Body of pancreas (tissue), 4 donors: ENCODE results near the gene PRUNE2. TPM values are rescaled to one million over a fixed set of nuclear protein-coding genes. Genes with fewer than 3 reads are reported as not detected.

ENCODE experiments used
- ATAC-seq: fragments of 150-250 bp; one replicate; pipeline ENCODE4 v1.9.1; 2016
- DNase-seq, 4 donors: peaks; one replicate each; pipeline ENCODE4 v3.0.0-alpha.2; 2019
- H3K27ac ChIP-seq, 4 donors: fragments of 200-600 bp; sonication (generic); 1 replicate in 3 of 4; 2 replicates in 1 of 4; pipeline versions ENCODE4 v1.5.1 to v1.6.1; 2016 to 2019; ENCODE audit warnings: mild to moderate bottlenecking in 1 of 4, mixed read lengths in 1 of 4, moderate library complexity in 1 of 4
- H3K27me3 ChIP-seq, 2 donors: fragments of 200-600 bp; sonication (generic); one replicate each; pipeline ENCODE4 v1.6.0; 2016; ENCODE audit warnings: mild to moderate bottlenecking in 1 of 2
- H3K36me3 ChIP-seq, 2 donors: fragments of 200-600 bp; sonication (generic); replicated peaks in 1 of 2; 2 replicates each; pipeline ENCODE4 v1.5.1; 2016; ENCODE audit warnings: low read depth in 2 of 2; ENCODE audit not compliant: insufficient read depth in 1 of 2
- H3K4me1 ChIP-seq: fragments of 200-600 bp; sonication (generic); one replicate; pipeline ENCODE4 v1.6.0; 2016
- H3K4me3 ChIP-seq, 2 donors: fragments of 200-600 bp; sonication (generic); 1 replicate in 1 of 2; 2 replicates in 1 of 2; pipeline ENCODE4 v1.5.1; 2016 to 2019
- H3K9me3 ChIP-seq, 3 donors: fragments of 200-600 bp; sonication (generic); 1 replicate in 2 of 3; 2 replicates in 1 of 3; pipeline ENCODE4 v1.5.1; 2016
- CTCF ChIP-seq, 7 experiments: fragments of 450-650 bp in 4 of 7; fragments of 200-600 bp in 3 of 7; sonication (generic) in 3 of 7; IDR thresholded peaks; one replicate each; pipeline ENCODE4 v1.5.1; 2016 to 2019; ENCODE audit warnings: antibody characterized with exemption in 7 of 7
- POLR2A ChIP-seq, 3 donors: fragments of 450-650 bp; IDR thresholded peaks; one replicate each; pipeline ENCODE4 v1.6.1; 2016; ENCODE audit warnings: antibody characterized with exemption in 3 of 3, mild to moderate bottlenecking in 2 of 3
- WGBS, 2 donors: methylation state at CpG; one replicate each; pipeline ENCODE4 v1.1.5; 2017; 5-methylcytosine and 5-hydroxymethylcytosine counted together
- intact Hi-C: fragments of 100-400 bp; cut with DNase I; formaldehyde crosslinking; loops from one replicate; pipeline ENCODE4 v1.15.1; 2023
- total RNA-seq, 2 donors: library from RNA; depleted of rRNA; stranded (reverse); fragments of >200 nt; gene quantifications; one replicate each; pipeline ENCODE4 v1.1.0, GENCODE V29; 2016

The PRUNE2 gene
- total RNA-seq, 2 donors from 2014 or later, result 3.9 to 15.2 TPM

- WGBS, 2 donors, result 91 to 94% methylated on average over 2 of the region's 2 CpGs
- DNase-seq (no peak), ATAC-seq (no peak)
- H3K9me3 ChIP-seq, result no peaks in the 10 kb centered on the region
- H3K4me1 ChIP-seq, result no peaks in the 10 kb centered on the region
- H3K27me3 ChIP-seq, result no peaks in the 10 kb centered on the region
- H3K4me3 ChIP-seq, result no peak overlapping the region
- intact Hi-C loops, result no loop called here
- TF ChIP-seq POLR2A (IDR thresholded peaks at IDR 0.05) (no peak), CTCF (IDR thresholded peaks at IDR 0.05) (no peak)
- peak overlapping the region in 1 of 4 donors; percentile 23 for H3K27ac ChIP-seq
- H3K36me3 ChIP-seq, result no peaks in the 10 kb centered on the region
Observed at GRCh38 chr9:76575761-76576160, 330.2 kb downstream of the PRUNE2 start.

GRCh38 chr9:76573905-76574760 lies 331.8 kb downstream of the PRUNE2 start:
- Histone ChIP-seq H3K36me3 (no peaks in the 10 kb centered on the region), H3K9me3 (no peaks in the 10 kb centered on the region), H3K27me3 (no peaks in the 10 kb centered on the region), H3K4me3 (no peak overlapping the region), H3K4me1 (no peaks in the 10 kb centered on the region), H3K27ac (no peak overlapping the region)
- DNase-seq (peak in 1 of 4 donors; percentile 34), ATAC-seq (no peak)
- intact Hi-C loops, result no loop called here
- 84 to 88% methylated on average over 9 of the region's 9 CpGs for WGBS, 2 donors
- TF ChIP-seq CTCF (IDR thresholded peaks at IDR 0.05) (no peak), POLR2A (IDR thresholded peaks at IDR 0.05) (no peak)

- H3K4me3 ChIP-seq, result no peak overlapping the region
- ATAC-seq (no peak), DNase-seq (no peak)
- H3K4me1 ChIP-seq, result no peaks in the 10 kb centered on the region
- H3K27ac ChIP-seq, result no peak overlapping the region
- intact Hi-C loops, result no loop called here
- no peaks in the 10 kb centered on the region for H3K36me3 ChIP-seq
- TF ChIP-seq POLR2A (IDR thresholded peaks at IDR 0.05) (no peak), CTCF (IDR thresholded peaks at IDR 0.05) (no peak)
- H3K27me3 ChIP-seq, result no peaks in the 10 kb centered on the region
- no peaks in the 10 kb centered on the region for H3K9me3 ChIP-seq
Observed at GRCh38 chr9:76573408-76573807, 332.5 kb downstream of the PRUNE2 start.

DNA sequence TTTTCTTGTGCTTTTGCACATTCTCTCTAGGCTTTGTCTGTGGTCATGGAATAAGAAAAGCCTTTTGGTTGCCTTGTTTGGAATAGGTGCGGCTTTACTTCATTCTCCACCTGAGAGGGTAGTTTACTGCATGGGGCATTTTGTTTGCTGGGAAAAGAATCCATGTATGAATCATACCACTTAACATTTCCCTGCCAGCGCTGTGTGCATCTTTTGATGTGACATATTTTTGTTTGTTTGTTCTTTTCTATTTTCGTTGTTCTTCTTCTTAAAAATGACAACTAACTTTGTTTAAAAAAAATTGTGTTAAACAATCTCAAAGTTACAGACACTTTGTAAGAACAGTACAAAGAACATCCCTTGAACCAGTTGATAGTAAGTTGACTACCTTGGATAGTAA lies 333.8 kb downstream of the PRUNE2 start:
- no peak overlapping the region for H3K4me3 ChIP-seq
- ATAC-seq (no peak), DNase-seq (no peak)
- no peaks in the 10 kb centered on the region for H3K27me3 ChIP-seq
- 79 to 83% methylated on average over 3 of the region's 3 CpGs for WGBS, 2 donors
- no peak overlapping the region for H3K27ac ChIP-seq
- TF ChIP-seq POLR2A (IDR thresholded peaks at IDR 0.05), result no peak
- no peak for TF ChIP-seq CTCF (IDR thresholded peaks at IDR 0.05)
- intact Hi-C loops, result no loop called here
- no peaks in the 10 kb centered on the region for H3K36me3 ChIP-seq
- H3K9me3 ChIP-seq, result no peaks in the 10 kb centered on the region
- H3K4me1 ChIP-seq, result no peaks in the 10 kb centered on the region

DNA sequence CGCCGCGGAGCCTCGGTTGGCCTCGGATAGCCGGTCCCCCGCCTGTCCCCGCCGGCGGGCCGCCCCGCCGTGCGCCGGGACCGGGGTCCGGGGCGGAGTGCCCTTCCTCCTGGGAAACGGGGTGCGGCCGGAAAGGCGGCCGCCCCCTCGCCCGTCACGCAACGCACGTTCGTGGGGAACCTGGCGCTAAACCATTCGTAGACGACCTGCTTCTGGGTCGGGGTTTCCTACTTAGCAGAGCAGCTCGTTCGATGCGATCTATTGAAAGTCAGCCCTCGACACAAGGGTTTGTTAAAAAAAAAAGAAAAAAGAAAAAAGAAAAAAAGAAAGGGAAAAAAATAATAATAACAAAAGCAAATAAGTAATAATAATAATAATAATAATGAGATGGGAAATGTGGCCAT lies 334.2 kb downstream of the PRUNE2 start:
- intact Hi-C loops, result no loop called here
- ATAC-seq, result no peak
- no peak overlapping the region for H3K4me3 ChIP-seq
- H3K27me3 ChIP-seq, result no peaks in the 10 kb centered on the region
- WGBS, 2 donors, result 26 to 30% methylated on average over 36 to 37 of the region's 37 CpGs
- TF ChIP-seq CTCF (IDR thresholded peaks at IDR 0.05), result no peak
- TF ChIP-seq POLR2A (IDR thresholded peaks at IDR 0.05), result no peak
- H3K36me3 ChIP-seq, result no peaks in the 10 kb centered on the region
- DNase-seq, result no peak
- H3K9me3 ChIP-seq, result no peaks in the 10 kb centered on the region
- peak overlapping the region in 2 of 4 donors; percentile 10 to 34 for H3K27ac ChIP-seq
- no peaks in the 10 kb centered on the region for H3K4me1 ChIP-seq
